Measurements from ENCODE around the gene TLCD5. TPM values are rescaled to one million over a fixed set of nuclear protein-coding genes. Genes with fewer than 3 reads are reported as not detected.

Gene TLCD5
- polyA plus RNA-seq, 2 donors, result 0.55 to 0.76 TPM

GRCh38 chr11:120305286-120305685 is 19.8 kb upstream of the TLCD5 start:
- peak overlapping the region; percentile 78 to 91 for H3K27ac ChIP-seq (ENCODE audit: low read depth in 2 of 2, low read length in 1 of 2)
- WGBS, 2 donors, result 67 to 70% methylated on average over 12 of the region's 12 CpGs
- peaks cover 4 to 34% of the 10 kb centered on the region in 2 donors for H3K4me1 ChIP-seq (ENCODE audit: control insufficient read depth in 2 of 2, insufficient read depth in 2 of 2, low read length in 1 of 2)

GRCh38 chr11:120306519-120307242 is 18.4 kb upstream of the TLCD5 start:
- Histone ChIP-seq H3K4me1 (ENCODE audit: control insufficient read depth in 2 of 2, insufficient read depth in 2 of 2, low read length in 1 of 2) (peaks cover 4 to 30% of the 10 kb centered on the region in 2 donors), H3K4me3 (ENCODE audit: low read depth in 1 of 2, low read length in 2 of 2) (no peak overlapping the region), H3K36me3 (ENCODE audit: control insufficient read depth in 2 of 2, insufficient read depth in 2 of 2, low read length in 1 of 2) (no peaks in the 10 kb centered on the region), H3K27ac (ENCODE audit: low read depth in 2 of 2, low read length in 1 of 2) (peak overlapping the region; percentile 50 to 91), H3K27me3 (ENCODE audit: control insufficient read depth in 1 of 2, insufficient read depth in 2 of 2, low read length in 2 of 2) (no peaks in the 10 kb centered on the region), H3K9me3 (ENCODE audit: control insufficient read depth in 2 of 2, insufficient read depth in 1 of 2, low read depth in 1 of 2, low read length in 1 of 2) (no peaks in the 10 kb centered on the region)
- WGBS, 2 donors, result 40 to 56% methylated on average over 11 of the region's 11 CpGs

More at GRCh38 chr11:120305286-120305685, 19.8 kb upstream of the TLCD5 start:
- Histone ChIP-seq H3K4me3 (ENCODE audit: low read depth in 1 of 2, low read length in 2 of 2) (no peak overlapping the region), H3K27me3 (ENCODE audit: control insufficient read depth in 1 of 2, insufficient read depth in 2 of 2, low read length in 2 of 2) (no peaks in the 10 kb centered on the region), H3K36me3 (ENCODE audit: control insufficient read depth in 2 of 2, insufficient read depth in 2 of 2, low read length in 1 of 2) (no peaks in the 10 kb centered on the region), H3K9me3 (ENCODE audit: control insufficient read depth in 2 of 2, insufficient read depth in 1 of 2, low read depth in 1 of 2, low read length in 1 of 2) (no peaks in the 10 kb centered on the region)

DNA sequence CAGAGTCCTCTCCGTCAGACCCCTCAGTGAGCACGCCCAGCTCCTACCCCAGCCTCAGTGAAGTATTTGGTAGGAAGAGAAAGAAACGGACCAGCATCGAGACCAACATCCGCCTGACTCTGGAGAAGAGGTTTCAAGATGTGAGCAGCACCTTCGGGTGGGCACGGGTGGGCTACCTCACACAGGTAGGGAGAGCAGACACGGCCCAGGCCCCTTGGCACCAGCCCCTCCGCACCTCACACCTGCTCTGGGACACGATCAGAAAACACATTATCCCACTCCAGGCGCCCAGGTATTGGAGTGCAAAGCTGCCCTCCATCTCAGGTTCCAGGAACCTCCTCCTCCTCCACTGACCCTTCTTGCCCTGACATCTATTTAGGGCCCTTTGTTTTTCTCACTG is 17.6 kb upstream of the TLCD5 start:
- Histone ChIP-seq H3K4me3 (ENCODE audit: low read depth in 1 of 2, low read length in 2 of 2) (no peak overlapping the region), H3K36me3 (ENCODE audit: control insufficient read depth in 2 of 2, insufficient read depth in 2 of 2, low read length in 1 of 2) (no peaks in the 10 kb centered on the region), H3K27ac (ENCODE audit: low read depth in 2 of 2, low read length in 1 of 2) (no peak overlapping the region), H3K4me1 (ENCODE audit: control insufficient read depth in 2 of 2, insufficient read depth in 2 of 2, low read length in 1 of 2) (peaks cover 4 to 27% of the 10 kb centered on the region in 2 donors), H3K27me3 (ENCODE audit: control insufficient read depth in 1 of 2, insufficient read depth in 2 of 2, low read length in 2 of 2) (no peaks in the 10 kb centered on the region), H3K9me3 (ENCODE audit: control insufficient read depth in 2 of 2, insufficient read depth in 1 of 2, low read depth in 1 of 2, low read length in 1 of 2) (no peaks in the 10 kb centered on the region)
- WGBS, 2 donors, result 93 to 95% methylated on average over 11 of the region's 11 CpGs

- H3K4me1 ChIP-seq (ENCODE audit: control insufficient read depth in 2 of 2, insufficient read depth in 2 of 2, low read length in 1 of 2), result peaks cover 4 to 22% of the 10 kb centered on the region in 2 donors
- peak overlapping the region; percentile 23 to 38 for H3K27ac ChIP-seq (ENCODE audit: low read depth in 2 of 2, low read length in 1 of 2)
- 89% methylated on average over 7 of the region's 7 CpGs for WGBS, 2 donors
Observed at GRCh38 chr11:120308081-120308480, 17.0 kb upstream of the TLCD5 start.

GRCh38 chr11:120310870-120311269 is 14.2 kb upstream of the TLCD5 start:
- 43 to 60% methylated on average over 3 of the region's 3 CpGs for WGBS, 2 donors
- H3K27me3 ChIP-seq (ENCODE audit: control insufficient read depth in 1 of 2, insufficient read depth in 2 of 2, low read length in 2 of 2), result no peaks in the 10 kb centered on the region
- no peak overlapping the region for H3K27ac ChIP-seq (ENCODE audit: low read depth in 2 of 2, low read length in 1 of 2)
- H3K36me3 ChIP-seq (ENCODE audit: control insufficient read depth in 2 of 2, insufficient read depth in 2 of 2, low read length in 1 of 2), result no peaks in the 10 kb centered on the region
- peaks cover 4 to 13% of the 10 kb centered on the region in 2 donors for H3K4me1 ChIP-seq (ENCODE audit: control insufficient read depth in 2 of 2, insufficient read depth in 2 of 2, low read length in 1 of 2)
- no peaks in the 10 kb centered on the region for H3K9me3 ChIP-seq (ENCODE audit: control insufficient read depth in 2 of 2, insufficient read depth in 1 of 2, low read depth in 1 of 2, low read length in 1 of 2)
- H3K4me3 ChIP-seq (ENCODE audit: low read depth in 1 of 2, low read length in 2 of 2), result no peak overlapping the region

More at GRCh38 chr11:120308081-120308480, 17.0 kb upstream of the TLCD5 start:
- Histone ChIP-seq H3K36me3 (ENCODE audit: control insufficient read depth in 2 of 2, insufficient read depth in 2 of 2, low read length in 1 of 2) (no peaks in the 10 kb centered on the region), H3K27me3 (ENCODE audit: control insufficient read depth in 1 of 2, insufficient read depth in 2 of 2, low read length in 2 of 2) (no peaks in the 10 kb centered on the region), H3K4me3 (ENCODE audit: low read depth in 1 of 2, low read length in 2 of 2) (no peak overlapping the region), H3K9me3 (ENCODE audit: control insufficient read depth in 2 of 2, insufficient read depth in 1 of 2, low read depth in 1 of 2, low read length in 1 of 2) (no peaks in the 10 kb centered on the region)

GRCh38 chr11:120314861-120315260 is 10.2 kb upstream of the TLCD5 start:
- Histone ChIP-seq H3K4me3 (ENCODE audit: low read depth in 1 of 2, low read length in 2 of 2) (no peak overlapping the region), H3K36me3 (ENCODE audit: control insufficient read depth in 2 of 2, insufficient read depth in 2 of 2, low read length in 1 of 2) (no peaks in the 10 kb centered on the region), H3K4me1 (ENCODE audit: control insufficient read depth in 2 of 2, insufficient read depth in 2 of 2, low read length in 1 of 2) (peaks cover 0 to 10% of the 10 kb centered on the region in 2 donors), H3K9me3 (ENCODE audit: control insufficient read depth in 2 of 2, insufficient read depth in 1 of 2, low read depth in 1 of 2, low read length in 1 of 2) (no peaks in the 10 kb centered on the region), H3K27me3 (ENCODE audit: control insufficient read depth in 1 of 2, insufficient read depth in 2 of 2, low read length in 2 of 2) (no peaks in the 10 kb centered on the region), H3K27ac (ENCODE audit: low read depth in 2 of 2, low read length in 1 of 2) (peak overlapping the region in 1 of 2 donors; percentile 26)
- WGBS, 2 donors, result 82 to 93% methylated on average over 3 of the region's 3 CpGs

DNA sequence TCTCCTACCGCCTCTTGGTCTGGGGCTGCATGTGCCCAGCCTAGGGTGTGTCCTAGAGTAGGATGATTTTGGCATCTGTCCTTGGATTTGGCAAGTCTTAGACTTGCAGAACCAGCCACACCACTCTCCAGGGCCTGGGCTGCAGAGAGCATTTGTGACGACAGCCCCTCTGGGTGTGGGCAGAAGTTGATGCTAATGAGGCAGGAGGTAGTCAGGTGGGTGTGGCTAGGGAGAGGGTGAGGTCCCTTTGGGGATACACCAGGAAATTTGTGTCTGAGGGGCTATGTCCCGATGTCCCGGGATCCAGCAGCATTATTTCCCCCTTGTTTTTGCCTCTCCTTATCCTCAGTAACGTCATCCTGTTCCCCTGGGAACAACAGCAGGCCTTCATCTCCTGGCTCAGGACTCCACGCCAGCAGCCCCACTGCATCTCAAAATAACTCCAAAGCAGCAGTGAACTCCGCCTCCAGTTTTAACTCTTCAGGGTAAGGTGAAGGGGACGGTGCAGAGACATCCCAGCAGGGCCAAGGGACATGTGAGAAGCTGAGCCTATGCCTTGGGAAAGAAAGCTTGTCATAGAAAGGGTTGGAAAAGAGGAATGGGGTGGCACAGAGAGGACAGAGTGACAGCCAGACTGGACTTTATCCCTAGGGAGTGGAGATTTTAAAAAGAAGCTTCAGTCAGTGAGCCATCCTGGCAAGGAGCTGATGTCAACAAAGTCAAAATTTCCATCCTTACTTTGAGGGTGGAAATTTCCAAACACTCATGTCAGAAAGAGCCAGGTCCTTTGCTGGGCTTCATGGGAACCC is 8.0 kb upstream of the TLCD5 start:
- Histone ChIP-seq H3K4me1 (ENCODE audit: control insufficient read depth in 2 of 2, insufficient read depth in 2 of 2, low read length in 1 of 2) (peaks cover 0 to 10% of the 10 kb centered on the region in 2 donors), H3K36me3 (ENCODE audit: control insufficient read depth in 2 of 2, insufficient read depth in 2 of 2, low read length in 1 of 2) (no peaks in the 10 kb centered on the region), H3K4me3 (ENCODE audit: low read depth in 1 of 2, low read length in 2 of 2) (peak overlapping the region; percentile 26 to 29), H3K9me3 (ENCODE audit: control insufficient read depth in 2 of 2, insufficient read depth in 1 of 2, low read depth in 1 of 2, low read length in 1 of 2) (no peaks in the 10 kb centered on the region), H3K27me3 (ENCODE audit: control insufficient read depth in 1 of 2, insufficient read depth in 2 of 2, low read length in 2 of 2) (no peaks in the 10 kb centered on the region), H3K27ac (ENCODE audit: low read depth in 2 of 2, low read length in 1 of 2) (peak overlapping the region; percentile 66 to 89)
- 11 to 12% methylated on average over 8 of the region's 8 CpGs for WGBS, 2 donors

DNA sequence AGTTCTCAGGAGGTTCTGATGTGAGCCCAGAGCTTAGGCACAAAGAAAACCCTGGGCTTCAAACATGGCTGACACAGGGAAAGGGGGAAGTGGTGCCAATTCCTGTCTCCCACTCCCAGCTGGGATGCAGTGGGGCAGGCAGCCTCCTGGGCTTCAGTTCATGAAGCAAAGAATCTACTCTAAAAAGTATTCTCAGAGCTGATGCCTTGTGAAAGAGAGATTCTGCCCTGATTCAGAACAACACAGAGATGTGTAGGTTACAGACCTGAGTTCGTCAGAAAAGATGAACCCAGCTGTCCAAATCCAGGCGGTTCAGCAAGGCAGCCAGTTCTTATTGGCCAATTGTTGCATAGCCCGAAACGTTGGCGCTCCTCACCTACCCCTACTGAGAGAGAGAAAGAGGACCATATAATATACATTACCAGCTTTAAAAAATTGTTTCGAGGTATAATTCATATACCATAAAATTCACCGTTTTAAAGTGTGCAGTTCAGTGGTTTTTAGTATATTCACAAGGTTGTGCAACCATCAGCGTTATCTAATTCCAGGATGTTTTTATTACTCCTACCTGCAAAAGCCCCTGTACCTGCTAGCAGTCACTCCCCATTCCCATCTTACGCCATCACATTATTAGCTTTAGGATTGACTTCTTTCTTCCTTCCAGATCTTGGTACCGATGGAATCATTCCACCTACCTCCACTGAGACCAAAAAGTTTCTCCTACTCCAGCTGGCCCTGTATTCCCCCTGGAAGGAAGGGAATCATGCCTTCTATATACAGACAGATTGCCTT is 7.2 kb upstream of the TLCD5 start:
- H3K36me3 ChIP-seq (ENCODE audit: control insufficient read depth in 2 of 2, insufficient read depth in 2 of 2, low read length in 1 of 2), result no peaks in the 10 kb centered on the region
- no peak overlapping the region for H3K4me3 ChIP-seq (ENCODE audit: low read depth in 1 of 2, low read length in 2 of 2)
- 83 to 85% methylated on average over 10 of the region's 10 CpGs for WGBS, 2 donors
- H3K27me3 ChIP-seq (ENCODE audit: control insufficient read depth in 1 of 2, insufficient read depth in 2 of 2, low read length in 2 of 2), result no peaks in the 10 kb centered on the region
- H3K27ac ChIP-seq (ENCODE audit: low read depth in 2 of 2, low read length in 1 of 2), result peak overlapping the region; percentile 66 to 87
- H3K4me1 ChIP-seq (ENCODE audit: control insufficient read depth in 2 of 2, insufficient read depth in 2 of 2, low read length in 1 of 2), result peaks cover 0 to 10% of the 10 kb centered on the region in 2 donors
- no peaks in the 10 kb centered on the region for H3K9me3 ChIP-seq (ENCODE audit: control insufficient read depth in 2 of 2, insufficient read depth in 1 of 2, low read depth in 1 of 2, low read length in 1 of 2)

- Histone ChIP-seq H3K27ac (ENCODE audit: low read depth in 2 of 2, low read length in 1 of 2) (no peak overlapping the region), H3K9me3 (ENCODE audit: control insufficient read depth in 2 of 2, insufficient read depth in 1 of 2, low read depth in 1 of 2, low read length in 1 of 2) (no peaks in the 10 kb centered on the region), H3K4me1 (ENCODE audit: control insufficient read depth in 2 of 2, insufficient read depth in 2 of 2, low read length in 1 of 2) (peaks cover 0 to 10% of the 10 kb centered on the region in 2 donors), H3K27me3 (ENCODE audit: control insufficient read depth in 1 of 2, insufficient read depth in 2 of 2, low read length in 2 of 2) (no peaks in the 10 kb centered on the region), H3K36me3 (ENCODE audit: control insufficient read depth in 2 of 2, insufficient read depth in 2 of 2, low read length in 1 of 2) (no peaks in the 10 kb centered on the region), H3K4me3 (ENCODE audit: low read depth in 1 of 2, low read length in 2 of 2) (no peak overlapping the region)
- 70 to 74% methylated on average over 4 of the region's 4 CpGs for WGBS, 2 donors
Observed at GRCh38 chr11:120318906-120319305, 6.2 kb upstream of the TLCD5 start.

Data from esophagus (tissue), 2 donors.